Pancreas (tissue), 10 donors: ENCODE results near the gene CGREF1. TPM values are rescaled to one million over a fixed set of nuclear protein-coding genes. Genes with fewer than 3 reads are reported as not detected.

Source experiments
- ATAC-seq, 4 donors: fragments of 200-7000 bp; cut with Tn5 transposase; one replicate each; pipeline versions ENCODE4 v1.8.0 to v1.9.1; 2020; ENCODE audit warnings: mild to moderate bottlenecking in 4 of 4, moderate library complexity in 4 of 4
- DNase-seq, 6 donors: peaks; one replicate each; pipeline ENCODE4 v3.0.0-alpha.2; 2020
- FAIRE-seq: peaks from 2 replicates; lab custom pipeline; 2012; peaks lifted over from hg19 to GRCh38; lab: Jason Lieb, UNC
- H3K27ac ChIP-seq, 4 donors: fragments of 200-600 bp; sonication (generic); 1 replicate in 3 of 4; 2 replicates in 1 of 4; pipeline versions ENCODE4 v1.5.0 to v1.8.0; 2020
- H3K27me3 ChIP-seq, 4 donors: fragments of 200-600 bp; one replicate each; pipeline ENCODE4 v1.8.0; 2021
- H3K36me3 ChIP-seq, 3 donors: fragments of 200-600 bp; sonication (generic) in 1 of 3; one replicate each; pipeline versions ENCODE4 v1.5.0 to v1.8.0; 2020 to 2021
- H3K4me1 ChIP-seq, 3 donors: fragments of 200-600 bp; one replicate each; pipeline ENCODE4 v1.8.0; 2021
- H3K4me3 ChIP-seq, 4 donors: fragments of 200-600 bp; sonication (generic) in 2 of 4; one replicate each; pipeline versions ENCODE4 v1.5.0 to v1.8.0; 2020 to 2021
- H3K9me3 ChIP-seq, 4 donors: fragments of 200-600 bp; one replicate each; pipeline ENCODE4 v1.8.0; 2021
- WGBS, 2 donors: extraction: QIAGEN DNeasy Blood & Tissue Kit; methylation state at CpG; one replicate each; pipeline ENCODE4 v1.1.7; 2013; 5-methylcytosine and 5-hydroxymethylcytosine counted together
- intact Hi-C, 3 donors: fragments of 100-400 bp; cut with DNase I; formaldehyde crosslinking; loops; one replicate each; pipeline versions ENCODE4 v1.11.1 to v1.14.2; 2022
- polyA plus RNA-seq, 2 donors: library from polyadenylated mRNA; stranded (reverse); fragments of 200-250 nt; gene quantifications; one replicate each; pipeline ENCODE4 v1.2.3, GENCODE V29; 2013
- total RNA-seq, 6 donors: library from RNA; stranded (reverse); fragmentation: NEBNext Ultra II Directional in 4 of 6; extraction: Animal tissue kit (Norgen Biotek cat#: 25700) in 4 of 6; gene quantifications; one replicate each; pipeline versions ENCODE4 v1.2.1 to v1.2.4, GENCODE V29; 2021 to 2023
- TF ChIP-seq, protein P1 (sequence below), 4 donors: fragments of 200-600 bp; sonication (generic) in 3 of 4; IDR thresholded peaks; one replicate each; pipeline versions ENCODE4 v1.5.0 to v1.8.0; 2021; ENCODE audit warnings: antibody characterized with exemption in 4 of 4
- donor health status: healthy with polysubstance abuse.
- donor health status: DM: no; HTN: no; CAD: no; lungs with moderate emphysema.
- donor health status: DM: no; HTN: no; CAD: no.
- donor health status: control.
- donor health status: control.
- donor health status: Bipolar disorder and iron deficiency.
- donor health status: DM: yes; HTN: yes; CAD: no.
- donor health status: DM: no; HTN: no; CAD: no.
- donor health status: DM: no; HTN: no; CAD: no.
- donor health status: DM: yes; HTN: yes; CAD: no.

The CGREF1 gene
- total and polyA plus RNA-seq, 8 donors = 0.42 to 1.2 (median 0.78) TPM; not detected in 1

DNA sequence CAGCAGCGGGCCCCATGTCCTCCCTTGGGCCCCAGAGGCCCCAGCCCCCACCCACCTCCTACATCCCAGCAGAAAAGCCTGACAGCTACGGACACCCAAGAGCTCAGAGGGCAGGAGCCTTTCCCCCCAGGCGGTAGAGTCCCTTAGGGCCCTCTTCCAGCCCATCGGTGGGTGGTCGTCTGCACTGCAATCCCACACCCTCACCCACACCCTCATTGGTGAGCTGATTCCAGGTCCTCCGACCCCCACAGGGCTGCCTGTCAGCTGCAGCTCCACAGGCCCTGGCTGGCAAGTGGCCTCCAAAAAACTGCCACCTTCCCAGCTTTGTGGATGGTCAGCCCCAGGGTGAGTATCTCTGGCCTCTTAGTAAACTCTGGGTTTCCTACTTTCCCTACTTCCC is 40.3 kb upstream of the CGREF1 start:
- no peak for ATAC-seq
- FAIRE-seq = no peak
- no peaks in the 10 kb centered on the region for H3K36me3 ChIP-seq
- TF ChIP-seq, protein P1, sequence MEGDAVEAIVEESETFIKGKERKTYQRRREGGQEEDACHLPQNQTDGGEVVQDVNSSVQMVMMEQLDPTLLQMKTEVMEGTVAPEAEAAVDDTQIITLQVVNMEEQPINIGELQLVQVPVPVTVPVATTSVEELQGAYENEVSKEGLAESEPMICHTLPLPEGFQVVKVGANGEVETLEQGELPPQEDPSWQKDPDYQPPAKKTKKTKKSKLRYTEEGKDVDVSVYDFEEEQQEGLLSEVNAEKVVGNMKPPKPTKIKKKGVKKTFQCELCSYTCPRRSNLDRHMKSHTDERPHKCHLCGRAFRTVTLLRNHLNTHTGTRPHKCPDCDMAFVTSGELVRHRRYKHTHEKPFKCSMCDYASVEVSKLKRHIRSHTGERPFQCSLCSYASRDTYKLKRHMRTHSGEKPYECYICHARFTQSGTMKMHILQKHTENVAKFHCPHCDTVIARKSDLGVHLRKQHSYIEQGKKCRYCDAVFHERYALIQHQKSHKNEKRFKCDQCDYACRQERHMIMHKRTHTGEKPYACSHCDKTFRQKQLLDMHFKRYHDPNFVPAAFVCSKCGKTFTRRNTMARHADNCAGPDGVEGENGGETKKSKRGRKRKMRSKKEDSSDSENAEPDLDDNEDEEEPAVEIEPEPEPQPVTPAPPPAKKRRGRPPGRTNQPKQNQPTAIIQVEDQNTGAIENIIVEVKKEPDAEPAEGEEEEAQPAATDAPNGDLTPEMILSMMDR (IDR thresholded peaks at IDR 0.05) = no peak
- H3K27me3 ChIP-seq = no peaks in the 10 kb centered on the region
- no peak overlapping the region for H3K27ac ChIP-seq
- no peaks in the 10 kb centered on the region for H3K4me1 ChIP-seq
- DNase-seq = no peak
- H3K4me3 ChIP-seq = no peak overlapping the region
- WGBS, 2 donors = 63 to 78% methylated on average over 6 of the region's 6 CpGs
- no peaks in the 10 kb centered on the region for H3K9me3 ChIP-seq
- intact Hi-C loops = no loop called here

DNA sequence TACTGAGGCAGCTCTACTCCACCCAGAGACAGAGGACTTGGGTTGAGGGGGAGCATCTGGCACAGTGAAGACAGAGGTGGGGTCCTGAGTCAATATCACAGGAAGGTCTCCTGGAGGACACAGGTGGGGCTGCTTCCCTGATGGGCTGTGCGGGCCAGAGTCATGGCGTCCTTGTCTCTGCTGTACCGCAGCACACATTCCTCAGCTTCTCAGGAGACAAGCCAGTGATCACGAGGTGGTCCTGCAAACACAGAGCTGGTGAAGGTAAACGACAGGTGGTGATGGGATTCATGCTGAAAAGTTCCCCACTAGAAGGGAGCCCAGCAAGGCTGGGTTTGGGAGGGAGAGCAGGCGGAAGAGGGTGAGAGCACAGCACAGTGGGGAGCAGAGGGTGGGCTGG is 39.5 kb upstream of the CGREF1 start:
- FAIRE-seq = no peak
- TF ChIP-seq, protein P1 (IDR thresholded peaks at IDR 0.05) = no peak

DNA sequence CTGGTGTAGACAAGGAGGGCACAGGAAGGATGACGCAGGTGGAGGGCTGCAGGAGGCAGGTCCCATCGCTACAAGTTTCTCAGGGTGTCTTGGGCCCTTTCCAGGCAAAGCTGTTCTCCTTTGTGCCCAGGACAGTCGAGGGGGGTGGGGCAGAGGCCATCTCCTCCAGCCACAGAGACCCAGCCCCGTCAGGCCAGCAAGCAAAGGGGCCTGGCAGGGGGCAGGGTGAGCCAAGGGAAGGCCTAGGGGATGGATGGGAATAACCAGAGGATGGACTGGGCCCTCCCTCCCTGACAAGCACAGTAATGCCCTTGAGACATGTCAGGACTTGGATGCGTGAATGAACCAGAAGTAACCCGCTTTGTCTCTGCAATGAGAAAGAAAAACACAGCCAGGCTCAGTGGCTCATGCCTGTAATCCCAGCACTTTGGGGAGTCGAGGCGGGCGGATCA is 36.2 kb upstream of the CGREF1 start:
- Histone ChIP-seq H3K9me3 (no peaks in the 10 kb centered on the region), H3K27ac (no peak overlapping the region), H3K4me1 (no peaks in the 10 kb centered on the region), H3K36me3 (no peaks in the 10 kb centered on the region), H3K4me3 (no peak overlapping the region), H3K27me3 (no peaks in the 10 kb centered on the region)
- DNase-seq = no peak
- TF ChIP-seq, protein P1 (IDR thresholded peaks at IDR 0.05) = no peak
- intact Hi-C loops = no loop called here
- no peak for FAIRE-seq
- ATAC-seq = no peak
- WGBS, 2 donors = 71 to 75% methylated on average over 9 of the region's 9 CpGs

More for the DNA sequence above, 39.5 kb upstream of the CGREF1 start:
- Histone ChIP-seq H3K27ac (no peak overlapping the region), H3K4me3 (no peak overlapping the region), H3K27me3 (no peaks in the 10 kb centered on the region), H3K36me3 (no peaks in the 10 kb centered on the region), H3K4me1 (no peaks in the 10 kb centered on the region), H3K9me3 (no peaks in the 10 kb centered on the region)
- 52 to 55% methylated on average over 6 of the region's 6 CpGs for WGBS, 2 donors
- intact Hi-C loops = no loop called here
- DNase-seq = no peak
- no peak for ATAC-seq

DNA sequence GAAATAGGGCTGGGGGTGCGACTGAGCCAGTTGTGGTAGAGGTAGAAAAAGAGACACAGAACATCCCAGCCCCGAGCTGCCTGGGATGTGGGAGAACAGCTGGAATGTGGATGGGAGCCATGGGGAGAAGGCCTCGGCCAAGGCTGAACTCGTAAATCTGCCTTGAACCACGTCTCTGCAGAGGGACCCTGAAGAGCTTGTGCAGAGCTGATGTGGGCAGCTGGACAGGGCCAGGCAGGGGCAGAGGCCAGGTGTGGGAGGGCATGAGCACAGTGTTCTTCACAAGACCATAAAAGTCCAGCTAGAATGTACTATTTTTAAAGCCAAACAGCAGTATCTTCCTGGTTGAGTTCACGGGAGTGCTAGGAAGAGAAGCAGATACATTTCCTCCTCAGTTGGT is 35.6 kb upstream of the CGREF1 start:
- FAIRE-seq = no peak
- DNase-seq = no peak
- 76% methylated on average over 6 of the region's 6 CpGs for WGBS, 2 donors
- Histone ChIP-seq H3K27ac (no peak overlapping the region), H3K27me3 (no peaks in the 10 kb centered on the region), H3K4me1 (no peaks in the 10 kb centered on the region), H3K4me3 (no peak overlapping the region), H3K36me3 (no peaks in the 10 kb centered on the region), H3K9me3 (no peaks in the 10 kb centered on the region)
- ATAC-seq = no peak
- intact Hi-C loops = no loop called here
- TF ChIP-seq, protein P1 (IDR thresholded peaks at IDR 0.05) = no peak

DNA sequence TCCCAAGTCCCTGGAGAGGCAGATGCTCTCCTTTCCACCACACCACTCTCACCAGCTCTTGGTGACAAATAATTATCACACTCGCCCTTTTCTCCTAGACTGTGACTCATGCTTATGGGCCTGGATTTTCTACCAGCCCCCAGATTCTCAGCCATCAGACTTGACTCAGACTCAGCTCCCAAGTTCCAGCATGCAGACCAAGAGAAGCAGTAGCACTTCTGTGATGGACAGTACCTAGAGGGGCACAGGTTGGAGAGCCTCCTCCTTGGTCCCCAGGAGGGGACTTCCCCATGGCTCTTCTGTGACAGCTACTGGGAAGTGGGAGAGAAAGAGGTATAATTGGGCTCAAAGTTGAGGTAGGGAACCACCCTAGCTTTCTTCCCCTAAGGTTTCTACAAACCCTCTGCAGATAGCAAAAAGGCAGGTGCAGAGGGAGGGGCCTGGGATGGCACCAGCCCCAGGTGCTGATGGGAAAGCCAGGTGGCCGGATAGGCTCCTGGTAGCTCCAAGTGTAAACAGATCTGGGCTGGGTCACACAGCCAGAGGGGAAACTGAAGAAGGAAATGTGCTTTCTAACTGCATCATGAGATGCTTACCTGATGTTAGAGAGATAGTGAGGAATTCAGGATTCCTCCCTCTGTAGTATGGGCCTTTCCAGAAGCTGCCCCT is 34.0 kb upstream of the CGREF1 start:
- Histone ChIP-seq H3K36me3 (no peaks in the 10 kb centered on the region), H3K9me3 (no peaks in the 10 kb centered on the region), H3K27me3 (no peaks in the 10 kb centered on the region), H3K4me3 (no peak overlapping the region), H3K4me1 (no peaks in the 10 kb centered on the region), H3K27ac (no peak overlapping the region)
- ATAC-seq (no peak), DNase-seq (no peak), FAIRE-seq (no peak)
- TF ChIP-seq, protein P1 (IDR thresholded peaks at IDR 0.05) = no peak
- 59 to 75% methylated on average over 2 of the region's 2 CpGs for WGBS, 2 donors
- intact Hi-C loops = no loop called here
